ENCODE results near the gene RPS25.
"Not testable (repeated sequence)": the region's sequence is repeated elsewhere in the genome, so short reads cannot be mapped to it uniquely, and the experiment has no call there.

RPS25 gene

DNA sequence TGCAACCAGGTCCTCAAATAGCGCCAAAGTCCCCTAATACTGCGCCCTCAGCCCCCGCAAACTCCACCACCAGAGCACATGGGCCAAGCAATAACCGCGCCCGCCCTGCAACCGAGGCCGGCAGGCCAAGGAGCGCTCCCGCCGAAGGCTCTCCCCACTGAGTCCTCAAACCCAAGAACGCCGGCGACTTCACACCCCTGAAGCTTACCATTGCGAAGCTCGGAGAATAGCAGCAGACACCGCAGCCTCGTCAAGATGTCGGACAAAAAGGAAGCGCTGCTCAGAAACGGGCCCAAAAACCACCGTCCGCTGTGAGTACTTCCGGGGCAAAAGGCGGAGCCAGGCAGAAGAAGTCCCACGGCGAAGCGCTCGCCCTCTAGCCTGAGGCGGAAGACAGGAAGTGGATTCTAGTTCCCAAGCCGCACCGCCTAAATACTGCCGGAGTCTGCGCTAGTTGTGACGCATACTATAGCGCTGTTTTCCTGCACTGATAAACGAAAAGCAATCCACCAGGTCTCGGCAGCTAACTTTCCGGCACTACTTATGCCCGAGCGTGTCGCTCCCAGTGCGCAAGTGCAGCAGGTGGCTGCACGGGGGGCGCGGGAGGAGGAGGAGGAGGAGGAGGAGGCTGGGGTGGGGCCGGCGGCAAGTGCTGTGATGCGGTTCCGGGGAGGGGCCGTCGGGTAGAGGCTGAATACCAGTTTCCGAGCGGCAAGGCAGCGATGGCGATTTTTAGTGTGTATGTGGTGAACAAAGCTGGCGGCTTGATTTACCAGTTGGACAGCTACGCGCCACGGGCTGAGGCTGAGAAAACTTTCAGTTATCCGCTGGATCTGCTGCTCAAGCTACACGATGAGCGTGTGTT is at the start of gene RPS25, which contains the start of gene TRAPPC4:
RPS25 (minus strand) TSS at position 270 of the 865 bp plus-strand sequence; CDS start at position 211, 59 bp downstream.
TRAPPC4 (plus strand) TSS at position 693 of the 865 bp plus-strand sequence; CDS start at position 723, 30 bp downstream.
- in situ Hi-C loops (cut with MboI; ENCODE audit: low sequenced_read_pairs) = no loop called here

DNA sequence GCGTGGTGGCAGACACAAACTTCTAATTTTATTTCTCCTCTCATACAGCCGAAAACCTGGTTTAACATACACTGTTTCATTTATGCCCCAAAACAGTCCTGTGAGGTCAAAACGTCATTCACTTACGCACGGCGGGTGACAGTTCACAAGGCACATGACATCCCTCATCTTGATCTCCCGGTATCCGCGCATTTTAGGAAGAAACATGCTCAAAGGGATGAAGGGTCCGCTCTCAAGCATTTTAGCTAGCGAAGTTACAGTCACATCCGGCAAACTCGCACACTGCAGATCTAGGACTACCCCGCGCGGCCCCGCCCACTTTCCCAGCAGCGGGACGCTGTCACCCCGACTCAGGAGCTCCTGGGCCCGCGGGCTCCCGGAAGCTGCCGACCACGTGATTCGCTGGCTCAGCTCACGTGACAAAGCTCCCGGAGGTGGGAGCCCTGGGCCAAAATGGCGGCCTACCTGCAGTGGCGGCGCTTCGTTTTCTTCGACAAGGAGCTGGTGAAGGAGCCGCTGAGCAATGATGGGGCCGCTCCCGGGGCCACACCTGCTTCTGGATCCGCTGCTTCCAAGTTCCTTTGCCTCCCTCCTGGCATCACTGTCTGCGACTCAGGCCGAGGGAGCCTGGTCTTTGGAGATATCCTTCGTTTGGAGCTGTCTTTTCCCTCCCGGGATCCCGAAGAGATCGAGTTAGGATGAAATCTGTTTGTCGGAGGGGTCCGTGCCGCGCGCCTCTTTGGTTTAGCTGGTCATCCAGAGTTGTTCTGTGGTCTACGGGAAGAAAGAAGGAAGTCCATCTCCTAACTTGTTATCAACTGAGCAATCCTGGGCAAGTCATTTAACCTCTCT is 49.5 kb upstream of the RPS25 start, which contains the start of gene VPS11:
VPS11 (plus strand) TSS at position 448 of the 852 bp plus-strand sequence; CDS start at position 454, 6 bp downstream.
- in situ Hi-C loops (cut with MboI; ENCODE audit: low sequenced_read_pairs) = no loop called here

GRCh38 chr11:119065369-119065768 is 47.2 kb upstream of the RPS25 start:
- in situ Hi-C loops (cut with MboI; ENCODE audit: low sequenced_read_pairs) = no loop called here

DNA sequence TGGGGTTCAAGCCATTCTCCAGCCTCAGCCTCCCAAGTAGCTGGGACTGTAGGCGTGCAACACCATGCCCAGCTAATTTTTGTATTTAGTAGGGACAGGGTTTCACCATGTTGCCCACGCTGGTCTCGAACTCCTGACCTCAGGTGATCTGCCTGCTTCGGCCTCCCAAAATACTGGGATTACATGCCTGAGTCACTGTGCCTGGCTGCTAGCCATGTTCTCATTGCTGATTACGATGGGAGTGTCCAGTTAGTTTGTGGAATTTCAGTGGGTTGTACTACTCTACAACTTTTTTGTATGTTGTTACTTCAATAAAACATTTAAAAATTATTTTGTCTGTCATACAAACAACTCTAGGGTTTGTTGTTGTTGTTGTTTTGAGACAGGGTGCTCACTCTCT is 44.6 kb upstream of the RPS25 start:
- in situ Hi-C loops (cut with MboI; ENCODE audit: low sequenced_read_pairs) = no loop called here

GRCh38 chr11:119061256-119061655 is 43.1 kb upstream of the RPS25 start:
- in situ Hi-C loops (cut with MboI; ENCODE audit: low sequenced_read_pairs) = no loop called here

GRCh38 chr11:119059128-119059527 is 41.0 kb upstream of the RPS25 start:
- in situ Hi-C loops (cut with MboI; ENCODE audit: low sequenced_read_pairs) = not testable (repeated sequence)

GRCh38 chr11:119057000-119057769 is 39.0 kb upstream of the RPS25 start, which contains the start of gene HYOU1:
HYOU1 (minus strand) TSS chr11:119057205; CDS start chr11:119056160, 1,045 bp downstream.
- in situ Hi-C loops (cut with MboI; ENCODE audit: low sequenced_read_pairs) = no loop called here

GRCh38 chr11:119056421-119056999 is 38.4 kb upstream of the RPS25 start:
- in situ Hi-C loops (cut with MboI; ENCODE audit: low sequenced_read_pairs) = no loop called here

DNA sequence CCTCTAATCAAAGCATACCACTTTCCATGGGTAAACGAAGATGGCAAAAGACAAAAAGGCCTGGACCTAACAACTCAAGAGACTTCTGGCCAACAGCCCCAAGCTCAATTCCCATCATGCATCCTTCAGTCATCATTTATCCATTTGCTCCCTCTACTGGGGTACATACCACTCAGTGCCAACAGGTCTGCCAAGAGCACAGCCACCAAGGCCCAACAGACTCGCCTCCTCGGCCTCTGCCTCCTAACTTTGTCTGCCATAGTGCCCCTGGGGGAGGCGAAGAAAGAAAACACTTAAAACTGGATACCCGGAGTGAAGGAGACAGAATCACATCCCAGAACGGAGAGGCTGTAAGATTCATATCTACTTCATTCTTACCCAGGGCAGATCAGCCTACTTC is 37.8 kb upstream of the RPS25 start:
- in situ Hi-C loops (cut with MboI; ENCODE audit: low sequenced_read_pairs) = no loop called here

GRCh38 chr11:119054418-119054817 is 36.3 kb upstream of the RPS25 start:
- in situ Hi-C loops (cut with MboI; ENCODE audit: low sequenced_read_pairs) = no loop called here

DNA sequence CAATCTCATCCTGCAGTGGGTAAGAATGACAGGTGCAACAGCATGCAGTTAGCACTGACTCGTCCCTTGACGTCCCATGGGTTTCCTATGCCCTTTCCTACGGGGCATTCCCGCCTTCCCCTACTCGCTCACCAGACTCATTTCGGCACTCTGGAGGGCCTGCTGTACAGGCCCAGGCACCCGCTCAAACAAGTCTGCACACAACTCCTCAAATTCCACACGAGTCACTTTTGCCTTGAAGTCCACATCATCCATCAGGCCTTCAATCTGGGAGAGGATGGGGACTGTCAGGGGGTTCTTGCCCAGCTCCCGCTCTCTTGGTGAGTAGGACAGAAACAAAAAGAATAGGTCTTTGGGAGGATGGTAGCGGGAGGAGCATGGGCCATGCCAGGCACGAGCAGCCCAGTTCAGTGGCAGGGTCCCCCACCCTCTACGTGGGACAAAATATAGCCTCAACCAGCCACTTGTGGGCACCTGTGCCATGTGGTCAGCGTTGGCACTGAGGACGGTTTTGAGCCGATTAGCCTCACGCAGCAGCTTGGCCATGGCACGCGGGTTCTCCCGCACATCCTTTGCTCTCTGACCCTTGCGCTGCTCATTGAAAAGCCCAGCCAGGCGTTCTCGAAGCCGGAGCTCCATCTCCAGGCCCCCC is 34.1 kb upstream of the RPS25 start:
- in situ Hi-C loops (cut with MboI; ENCODE audit: low sequenced_read_pairs) = no loop called here

GRCh38 chr11:119051440-119052162 is 33.5 kb upstream of the RPS25 start:
- in situ Hi-C loops (cut with MboI; ENCODE audit: low sequenced_read_pairs) = no loop called here

DNA sequence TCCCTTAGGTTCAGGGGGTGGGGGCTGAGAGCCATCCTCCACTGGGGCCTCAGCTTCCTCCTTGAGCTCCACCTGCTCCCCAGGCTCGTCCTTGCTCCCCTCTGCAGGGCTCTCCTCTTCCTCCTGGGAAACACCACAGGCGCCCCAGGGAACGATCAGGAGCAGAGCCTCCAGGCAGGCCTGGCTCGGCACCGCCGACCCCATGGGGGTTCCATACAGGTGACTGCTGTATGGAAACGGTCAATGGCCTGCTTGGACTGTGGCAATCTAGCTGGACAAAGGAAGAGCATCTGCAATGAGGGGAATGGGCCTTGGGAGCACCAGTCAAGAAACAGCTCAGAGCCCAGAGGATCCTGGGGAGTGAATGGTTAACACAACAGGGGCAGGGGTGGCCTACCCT is 30.9 kb upstream of the RPS25 start:
- in situ Hi-C loops (cut with MboI; ENCODE audit: low sequenced_read_pairs) = no loop called here

DNA sequence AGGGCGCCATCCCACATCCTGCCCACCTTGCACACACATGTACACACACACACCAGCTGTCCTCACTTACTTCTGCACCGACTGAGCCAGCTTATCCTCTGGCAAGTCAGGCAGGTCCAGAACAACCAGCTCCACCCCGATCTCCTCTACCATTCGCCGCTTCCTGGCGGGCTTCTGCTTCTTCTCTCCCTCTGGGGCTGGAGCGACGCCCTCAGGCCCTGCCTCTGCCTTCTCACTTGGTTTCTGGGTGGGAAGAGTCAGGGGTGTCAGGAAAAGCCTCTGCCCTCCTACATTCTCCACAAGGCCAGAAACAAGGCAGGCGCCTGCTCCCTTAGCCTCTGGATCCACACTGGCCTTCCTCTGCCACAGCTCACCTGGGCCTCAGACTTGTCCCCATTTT is 30.5 kb upstream of the RPS25 start:
- in situ Hi-C loops (cut with MboI; ENCODE audit: low sequenced_read_pairs) = no loop called here

DNA sequence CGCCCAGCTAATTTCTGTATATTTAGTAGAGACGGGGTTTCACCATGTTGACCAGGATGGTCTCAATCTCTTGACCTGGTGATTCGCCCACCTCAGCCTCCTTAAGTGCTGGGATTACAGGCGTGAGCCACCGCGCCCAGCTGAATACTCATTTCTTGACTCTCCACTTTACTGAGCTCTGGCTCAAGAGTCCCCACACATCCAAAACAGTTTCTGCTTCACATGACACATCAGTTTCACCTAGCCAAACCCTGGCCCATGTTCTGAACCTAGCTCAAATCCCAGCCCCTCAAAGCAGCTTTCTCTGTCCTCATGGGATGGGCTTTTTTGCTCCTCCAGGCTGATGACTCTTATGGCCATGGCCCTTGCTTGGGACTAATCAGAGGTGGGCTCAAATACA is 29.1 kb upstream of the RPS25 start:
- in situ Hi-C loops (cut with MboI; ENCODE audit: low sequenced_read_pairs) = no loop called here

DNA sequence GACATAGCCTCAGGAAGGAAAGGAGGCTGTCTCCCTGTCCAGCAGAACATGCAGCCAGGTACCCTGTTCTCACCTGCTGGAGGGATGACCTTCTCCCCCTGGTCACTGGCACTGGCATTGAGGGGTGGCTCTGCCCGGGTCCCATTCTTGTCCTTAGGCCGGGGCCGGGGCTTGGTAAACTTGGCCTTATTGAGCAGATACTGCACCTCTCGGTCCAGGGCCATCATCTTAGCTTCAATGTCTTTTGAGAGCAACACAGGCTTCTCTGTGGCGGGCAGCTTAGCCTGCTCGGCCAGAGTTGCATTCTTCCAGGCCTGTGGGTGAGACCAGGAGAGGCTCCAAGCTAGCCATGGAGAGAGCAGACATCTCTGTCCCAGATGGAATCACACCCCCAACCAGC is 28.3 kb upstream of the RPS25 start:
- in situ Hi-C loops (cut with MboI; ENCODE audit: low sequenced_read_pairs) = no loop called here

GRCh38 chr11:119044708-119045107 is 26.6 kb upstream of the RPS25 start:
- in situ Hi-C loops (cut with MboI; ENCODE audit: low sequenced_read_pairs) = no loop called here

- in situ Hi-C loops (cut with MboI; ENCODE audit: low sequenced_read_pairs) = no loop called here
Observed at GRCh38 chr11:119042927-119043326, 24.8 kb upstream of the RPS25 start.

- in situ Hi-C loops (cut with MboI; ENCODE audit: low sequenced_read_pairs) = no loop called here
Observed at GRCh38 chr11:119041821-119042514, 23.8 kb upstream of the RPS25 start.
